Psoas muscle (tissue), 8 donors: Measurements from ENCODE around the gene LTBP1. TPM values are rescaled to one million over a fixed set of nuclear protein-coding genes. Genes with fewer than 3 reads are reported as not detected.
A peak's percentile ranks its signal among the peaks of the same experiment; 100 is the strongest.

Experiments used
- ATAC-seq, 4 donors: fragments of 200-7000 bp; cut with Tn5 transposase; one replicate each; pipeline ENCODE4 v1.9.1; 2020; ENCODE audit warnings: moderate library complexity in 3 of 4, mild to moderate bottlenecking in 2 of 4
- DNase-seq, 2 donors: peaks; one replicate each; pipeline ENCODE4 v3.0.0-alpha.2; 2020
- H3K27ac ChIP-seq: fragments of 200-600 bp; one replicate; pipeline ENCODE4 v1.8.0; 2022
- H3K27me3 ChIP-seq, 3 donors: fragments of 200-600 bp in 1 of 3; one replicate each; pipeline versions ENCODE4 v1.6.1 to v1.8.0; 2013 to 2022; ENCODE audit warnings: low read length in 2 of 3, mild to moderate bottlenecking in 2 of 3, moderate library complexity in 1 of 3; ENCODE audit not compliant: insufficient read depth in 3 of 3
- H3K36me3 ChIP-seq, 2 donors: fragments of 200-600 bp in 1 of 2; one replicate each; pipeline versions ENCODE4 v1.6.1 to v1.8.0; 2013 to 2022; ENCODE audit warnings: low read depth in 1 of 2, mild to moderate bottlenecking in 1 of 2, moderate library complexity in 1 of 2; ENCODE audit not compliant: insufficient read depth in 1 of 2
- H3K4me1 ChIP-seq: fragments of 200-600 bp; one replicate; pipeline ENCODE4 v1.8.0; 2022
- H3K4me3 ChIP-seq: fragments of 200-600 bp; one replicate; pipeline ENCODE4 v1.8.0; 2022; ENCODE audit warnings: mild to moderate bottlenecking
- H3K9me3 ChIP-seq: fragments of 200-600 bp; one replicate; pipeline ENCODE4 v1.8.0; 2022
- WGBS, 3 donors: extraction: QIAGEN DNeasy Blood & Tissue Kit; methylation state at CpG; one replicate each; pipeline versions ENCODE4 v1.1.6 to v1.1.7; 2013; 5-methylcytosine and 5-hydroxymethylcytosine counted together
- intact Hi-C, 2 donors: fragments of 100-400 bp; cut with DNase I; formaldehyde crosslinking; loops; one replicate each; pipeline versions ENCODE4 v1.11.0 to v1.14.2; 2022
- polyA plus RNA-seq, 3 donors: library from polyadenylated mRNA; stranded (reverse); fragments of 200-250 nt; gene quantifications; one replicate each; pipeline ENCODE4 v1.2.3, GENCODE V29; 2013
- total RNA-seq, 4 donors: library from RNA; stranded (reverse); fragmentation: NEBNext Ultra II Directional in 2 of 4; extraction: Animal tissue kit (Norgen Biotek cat#: 25700) in 2 of 4; gene quantifications; one replicate each; pipeline versions ENCODE4 v1.2.1 to v1.2.4, GENCODE V29; 2021 to 2023
- TF ChIP-seq, protein P1 (sequence below): fragments of 200-600 bp; IDR thresholded peaks from one replicate; pipeline ENCODE4 v1.8.0; 2022; ENCODE audit warnings: antibody characterized with exemption
- donor health status: healthy with polysubstance abuse.
- donor health status: DM: no; HTN: no; CAD: no; lungs with moderate emphysema.
- donor health status: Bipolar disorder and iron deficiency.
- donor health status: healthy.
- donor health status: DM: yes; HTN: yes; CAD: no.
- donor health status: DM: no; HTN: no; CAD: no.
- donor health status: DM: no; HTN: no; CAD: no.
- donor health status: DM: yes; HTN: yes; CAD: no.

LTBP1 gene
- total and polyA plus RNA-seq, 7 donors, result 5.9 to 26.8 (median 9.5) TPM

DNA sequence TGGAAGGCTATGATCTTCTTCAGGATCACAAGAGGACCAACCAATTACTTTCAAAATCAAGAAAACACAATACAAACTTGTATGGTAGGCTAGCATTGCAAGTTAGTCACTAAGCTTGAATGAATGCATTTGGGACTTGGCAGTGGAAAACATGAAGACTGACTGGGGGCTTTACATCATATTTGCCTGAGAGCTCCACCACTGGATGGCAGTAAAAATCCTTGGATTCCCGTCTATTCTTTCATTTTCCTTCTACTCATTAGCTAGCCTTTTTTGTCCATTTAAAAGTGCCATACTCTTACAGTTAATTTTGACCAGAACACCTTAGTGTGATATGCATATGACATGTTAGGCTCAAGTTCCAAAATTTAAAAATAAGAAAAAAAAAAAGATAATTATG lies 466.2 kb downstream of the LTBP1 start:
- H3K27me3 ChIP-seq, result no peaks in the 10 kb centered on the region
- H3K27ac ChIP-seq, result no peak overlapping the region
- DNase-seq, result no peak
- no peak overlapping the region for H3K4me3 ChIP-seq
- 36 to 48% (median 46%) methylated on average over 1 of the region's 1 CpG for WGBS, 3 donors
- intact Hi-C loops, result loop anchor here (5.0 kb wide), 1 partner anchor 169 kb away; no protein-coding TSS in a partner anchor
- H3K9me3 ChIP-seq, result peaks cover 6% of the 10 kb centered on the region
- no peaks in the 10 kb centered on the region for H3K4me1 ChIP-seq
- no peaks in the 10 kb centered on the region for H3K36me3 ChIP-seq
- ATAC-seq, result peak in 1 of 4 donors; percentile 42
- TF ChIP-seq, protein P1, sequence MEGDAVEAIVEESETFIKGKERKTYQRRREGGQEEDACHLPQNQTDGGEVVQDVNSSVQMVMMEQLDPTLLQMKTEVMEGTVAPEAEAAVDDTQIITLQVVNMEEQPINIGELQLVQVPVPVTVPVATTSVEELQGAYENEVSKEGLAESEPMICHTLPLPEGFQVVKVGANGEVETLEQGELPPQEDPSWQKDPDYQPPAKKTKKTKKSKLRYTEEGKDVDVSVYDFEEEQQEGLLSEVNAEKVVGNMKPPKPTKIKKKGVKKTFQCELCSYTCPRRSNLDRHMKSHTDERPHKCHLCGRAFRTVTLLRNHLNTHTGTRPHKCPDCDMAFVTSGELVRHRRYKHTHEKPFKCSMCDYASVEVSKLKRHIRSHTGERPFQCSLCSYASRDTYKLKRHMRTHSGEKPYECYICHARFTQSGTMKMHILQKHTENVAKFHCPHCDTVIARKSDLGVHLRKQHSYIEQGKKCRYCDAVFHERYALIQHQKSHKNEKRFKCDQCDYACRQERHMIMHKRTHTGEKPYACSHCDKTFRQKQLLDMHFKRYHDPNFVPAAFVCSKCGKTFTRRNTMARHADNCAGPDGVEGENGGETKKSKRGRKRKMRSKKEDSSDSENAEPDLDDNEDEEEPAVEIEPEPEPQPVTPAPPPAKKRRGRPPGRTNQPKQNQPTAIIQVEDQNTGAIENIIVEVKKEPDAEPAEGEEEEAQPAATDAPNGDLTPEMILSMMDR, result peak; percentile 44

DNA sequence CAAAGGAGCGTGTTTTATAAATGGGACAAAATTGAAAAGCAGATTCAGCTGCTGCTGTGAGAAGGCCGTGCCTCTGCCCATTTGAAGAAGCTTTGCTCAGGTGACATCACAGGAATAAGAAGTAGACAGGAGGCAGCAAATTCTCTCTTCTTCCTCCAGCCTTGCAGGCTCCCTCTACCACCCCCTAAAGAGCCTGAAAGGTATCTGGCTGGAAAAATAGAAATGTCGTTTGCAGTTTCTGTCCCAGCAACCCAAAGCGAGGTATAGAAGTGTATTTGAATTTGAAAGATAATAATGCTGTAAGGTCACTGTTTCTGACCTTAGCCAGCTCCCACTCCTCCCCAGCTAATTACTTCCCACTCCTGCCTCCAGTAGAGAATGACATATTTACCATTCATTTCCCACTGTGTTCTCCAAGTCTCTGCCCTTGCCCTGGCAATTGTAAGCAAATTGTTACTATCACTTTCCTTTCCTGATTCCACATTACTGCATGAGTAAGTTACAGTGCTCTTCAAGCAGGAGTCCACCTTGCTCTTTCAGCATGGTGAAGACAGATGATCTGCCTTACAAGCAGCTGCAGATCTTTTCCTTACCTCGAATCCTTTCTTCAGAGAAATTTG lies 472.9 kb downstream of the LTBP1 start:
- H3K4me3 ChIP-seq, result no peak overlapping the region
- 71 to 74% (median 72%) methylated on average over 5 of the region's 5 CpGs for WGBS, 3 donors
- intact Hi-C loops, result no loop called here
- H3K36me3 ChIP-seq, result no peaks in the 10 kb centered on the region
- TF ChIP-seq, protein P1, result no peak
- DNase-seq, result no peak
- no peak overlapping the region for H3K27ac ChIP-seq
- no peaks in the 10 kb centered on the region for H3K27me3 ChIP-seq
- no peaks in the 10 kb centered on the region for H3K4me1 ChIP-seq
- ATAC-seq, result no peak
- no peaks in the 10 kb centered on the region for H3K9me3 ChIP-seq

DNA sequence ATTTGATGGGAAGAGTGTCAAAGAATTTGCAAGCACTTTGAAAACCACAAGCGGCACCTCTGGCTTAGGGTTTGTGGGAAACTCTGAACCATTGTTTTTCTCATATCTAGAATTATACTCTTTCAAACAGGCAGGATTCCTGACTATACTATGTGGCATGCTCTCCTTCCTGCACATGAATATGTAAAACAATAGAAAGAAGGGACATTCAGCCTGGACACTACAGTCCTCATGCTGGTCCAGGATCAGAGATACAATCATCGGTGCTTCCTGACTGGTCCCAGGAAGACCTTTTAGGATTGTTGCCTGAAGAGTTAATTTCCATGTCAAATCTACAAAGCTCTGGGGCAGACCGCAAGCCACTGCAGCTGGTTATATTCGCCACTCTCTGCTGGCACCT lies 474.0 kb downstream of the LTBP1 start:
- no peak for ATAC-seq
- WGBS, 3 donors, result 52 to 69% (median 52%) methylated on average over 4 of the region's 4 CpGs
- Histone ChIP-seq H3K4me3 (no peak overlapping the region), H3K9me3 (no peaks in the 10 kb centered on the region), H3K27ac (no peak overlapping the region), H3K27me3 (no peaks in the 10 kb centered on the region), H3K36me3 (no peaks in the 10 kb centered on the region), H3K4me1 (no peaks in the 10 kb centered on the region)
- TF ChIP-seq, protein P1, result no peak
- DNase-seq, result no peak
- intact Hi-C loops, result no loop called here

DNA sequence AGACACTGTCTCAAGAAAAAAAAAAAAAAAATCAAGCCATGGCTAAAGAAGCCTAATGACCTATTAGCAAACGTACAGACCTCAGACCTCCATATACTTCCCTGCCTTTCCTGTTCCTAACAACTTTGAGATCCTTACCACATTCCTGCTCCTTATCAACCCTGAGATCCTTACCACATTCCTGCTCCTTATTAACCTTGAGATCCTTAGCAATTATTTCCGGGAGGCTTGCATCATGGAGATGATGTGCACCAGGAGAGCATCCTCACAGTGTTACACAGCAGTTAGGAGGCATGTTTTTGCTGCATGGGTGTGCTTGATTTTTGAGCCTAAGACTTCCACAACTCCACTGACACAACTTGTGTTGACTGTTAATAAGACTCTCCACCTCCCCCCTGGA lies 475.1 kb downstream of the LTBP1 start:
- WGBS, 3 donors, result 83 to 89% (median 86%) methylated on average over 2 of the region's 2 CpGs
- no peak overlapping the region for H3K27ac ChIP-seq
- H3K36me3 ChIP-seq, result no peaks in the 10 kb centered on the region
- ATAC-seq, result no peak
- H3K4me3 ChIP-seq, result no peak overlapping the region
- TF ChIP-seq, protein P1, result no peak
- H3K4me1 ChIP-seq, result no peaks in the 10 kb centered on the region
- intact Hi-C loops, result no loop called here
- no peaks in the 10 kb centered on the region for H3K27me3 ChIP-seq
- no peaks in the 10 kb centered on the region for H3K9me3 ChIP-seq
- DNase-seq, result no peak

DNA sequence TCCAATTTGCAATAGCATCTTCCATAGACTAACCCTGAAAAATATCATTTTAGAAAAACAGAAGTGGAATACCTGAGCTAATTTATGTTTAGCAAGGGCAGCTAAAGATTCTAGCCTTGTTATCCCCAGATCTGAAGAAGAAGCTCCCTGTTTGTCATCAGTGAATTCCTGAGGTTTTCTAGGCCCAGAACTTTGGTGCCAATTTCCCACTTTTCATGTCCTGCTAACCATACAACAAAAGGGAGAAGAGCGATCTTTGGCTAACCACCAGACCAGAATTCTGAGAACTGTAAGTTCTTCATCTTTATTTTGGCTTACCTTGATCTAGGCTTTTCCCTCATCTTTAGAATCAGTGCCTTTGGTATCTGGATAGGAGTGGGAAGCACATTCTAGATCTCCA lies 478.4 kb downstream of the LTBP1 start:
- TF ChIP-seq, protein P1, result no peak
- no peak overlapping the region for H3K27ac ChIP-seq
- no peaks in the 10 kb centered on the region for H3K9me3 ChIP-seq
- H3K4me1 ChIP-seq, result no peaks in the 10 kb centered on the region
- ATAC-seq (no peak), DNase-seq (no peak)
- no peak overlapping the region for H3K4me3 ChIP-seq
- 83 to 95% (median 85%) methylated on average over 1 of the region's 1 CpG for WGBS, 3 donors
- no peaks in the 10 kb centered on the region for H3K27me3 ChIP-seq
- no peaks in the 10 kb centered on the region for H3K36me3 ChIP-seq
- intact Hi-C loops, result no loop called here
